Mesodermal cell (in vitro differentiated cells): ENCODE data around the gene TRIM44.

Experiments used
- H3K27ac ChIP-seq: 2 replicates; pipeline ENCODE4 v1.7.0; 2013; ENCODE audit warnings: mild to moderate bottlenecking, low read depth, low read length, moderate library complexity; ENCODE audit not compliant: severe bottlenecking
- H3K36me3 ChIP-seq: 2 replicates; pipeline ENCODE4 v1.7.1; 2013; ENCODE audit warnings: mild to moderate bottlenecking, low read length, moderate library complexity; ENCODE audit not compliant: control insufficient read depth, insufficient read depth
- H3K4me1 ChIP-seq: one replicate; pipeline ENCODE4 v1.7.1; 2013; ENCODE audit warnings: mild to moderate bottlenecking, low read length; ENCODE audit not compliant: insufficient read depth, control insufficient read depth, poor library complexity, severe bottlenecking
- H3K4me3 ChIP-seq: 2 replicates; pipeline ENCODE4 v1.7.0; 2013; ENCODE audit warnings: low read length, control low read depth, mild to moderate bottlenecking; ENCODE audit not compliant: insufficient read depth, poor library complexity, severe bottlenecking; ENCODE audit errors: extremely low read depth
- H3K9me3 ChIP-seq: 2 replicates; pipeline ENCODE4 v1.7.1; 2013; ENCODE audit warnings: mild to moderate bottlenecking, low read length, moderate library complexity; ENCODE audit not compliant: control insufficient read depth
- WGBS, 2 experiments: methylation state at CpG; one replicate each; pipeline ENCODE4 v1.1.5; 2013; ENCODE audit warnings: missing lambda C conversion rate in 2 of 2; ENCODE audit not compliant: insufficient coverage in 2 of 2; 5-methylcytosine and 5-hydroxymethylcytosine counted together

Gene TRIM44

DNA sequence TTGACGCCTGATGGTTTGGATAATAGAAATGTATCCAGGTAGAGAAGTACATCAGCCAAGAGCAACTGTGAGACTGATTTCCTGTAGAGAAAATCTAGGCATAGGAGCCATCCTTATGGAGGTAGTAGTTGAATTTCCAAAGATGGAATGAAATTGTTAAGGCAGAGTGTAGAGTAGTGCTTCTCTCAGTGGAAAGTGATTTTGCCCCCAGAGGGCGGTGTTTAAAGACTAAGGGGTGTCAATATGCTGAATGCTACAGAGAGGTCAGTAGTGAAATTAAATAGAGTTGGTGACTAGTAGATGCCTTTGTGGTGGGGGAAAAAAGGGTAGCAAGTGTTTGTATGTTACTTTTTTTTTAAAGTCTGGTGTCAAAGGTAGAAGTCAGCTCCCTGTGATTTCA lies 54.5 kb downstream of the TRIM44 start:
- Histone ChIP-seq H3K4me3 (no peak overlapping the region), H3K27ac (no peak overlapping the region), H3K36me3 (no peaks in the 10 kb centered on the region), H3K4me1 (no peaks in the 10 kb centered on the region), H3K9me3 (no peaks in the 10 kb centered on the region)
- WGBS, 2 experiments = 78 to 84% methylated on average over 2 of the region's 2 CpGs

DNA sequence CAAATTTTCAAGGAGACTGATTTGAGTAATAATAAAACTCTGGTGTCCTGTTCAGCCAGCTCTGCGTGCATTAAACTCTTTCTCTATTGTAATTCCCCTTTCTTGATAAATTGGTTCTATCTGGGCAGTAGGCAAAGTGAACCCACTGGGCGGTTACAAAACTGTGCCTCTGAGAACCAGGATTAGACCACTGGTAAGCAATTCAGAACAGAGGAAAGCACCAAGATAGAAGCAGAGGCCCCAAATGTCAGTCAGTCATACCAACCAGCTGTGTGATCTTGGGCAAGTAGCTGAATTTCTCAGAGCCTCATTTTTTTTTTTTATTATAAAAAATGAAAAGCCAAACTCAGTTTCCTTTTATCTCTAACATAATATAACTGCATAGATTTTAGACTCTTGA lies 54.9 kb downstream of the TRIM44 start:
- H3K36me3 ChIP-seq = no peaks in the 10 kb centered on the region
- 80 to 83% methylated on average over 1 to 2 of the region's 2 CpGs for WGBS, 2 experiments
- no peak overlapping the region for H3K4me3 ChIP-seq
- no peaks in the 10 kb centered on the region for H3K9me3 ChIP-seq
- no peak overlapping the region for H3K27ac ChIP-seq
- H3K4me1 ChIP-seq = no peaks in the 10 kb centered on the region

- no peaks in the 10 kb centered on the region for H3K9me3 ChIP-seq
- peaks cover 9% of the 10 kb centered on the region for H3K36me3 ChIP-seq
- no CpG with 5 or more reads among the region's 2 CpGs for WGBS, 2 experiments
- H3K4me1 ChIP-seq = no peaks in the 10 kb centered on the region
- peak overlapping the region; percentile 19 for H3K27ac ChIP-seq
- H3K4me3 ChIP-seq = no peak overlapping the region
Measured at GRCh38 chr11:35721651-35722282, 59.2 kb downstream of the TRIM44 start.

- H3K4me1 ChIP-seq = no peaks in the 10 kb centered on the region
- H3K27ac ChIP-seq = no peak overlapping the region
- 77 to 78% methylated on average over 2 to 4 of the region's 4 CpGs for WGBS, 2 experiments
- peaks cover 16% of the 10 kb centered on the region for H3K36me3 ChIP-seq
- no peak overlapping the region for H3K4me3 ChIP-seq
- H3K9me3 ChIP-seq = no peaks in the 10 kb centered on the region
Measured at GRCh38 chr11:35722641-35723040, 60.1 kb downstream of the TRIM44 start.

DNA sequence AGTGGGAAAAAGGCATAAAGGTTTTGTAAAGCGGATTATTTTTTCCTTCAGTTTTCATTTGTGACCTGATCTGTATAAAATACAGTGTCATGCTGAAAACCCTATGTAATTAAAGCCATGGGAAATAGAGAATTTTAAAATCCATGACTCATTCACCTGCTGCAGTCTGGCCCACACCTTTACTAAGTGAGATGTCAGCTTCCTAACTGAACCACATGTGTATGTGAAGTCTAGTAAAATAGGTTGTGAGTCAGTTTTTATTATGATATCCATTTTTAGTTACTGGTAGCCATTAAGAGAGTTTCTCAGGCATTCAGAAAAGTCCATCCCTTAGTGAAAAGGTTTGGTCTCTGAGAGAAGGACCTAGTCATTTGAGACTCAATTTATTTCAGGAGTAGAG lies 60.9 kb downstream of the TRIM44 start:
- H3K4me1 ChIP-seq = no peaks in the 10 kb centered on the region
- no peaks in the 10 kb centered on the region for H3K9me3 ChIP-seq
- no peak overlapping the region for H3K27ac ChIP-seq
- no CpG with 5 or more reads among the region's 1 CpG for WGBS, 2 experiments
- peaks cover 23% of the 10 kb centered on the region for H3K36me3 ChIP-seq
- H3K4me3 ChIP-seq = no peak overlapping the region

DNA sequence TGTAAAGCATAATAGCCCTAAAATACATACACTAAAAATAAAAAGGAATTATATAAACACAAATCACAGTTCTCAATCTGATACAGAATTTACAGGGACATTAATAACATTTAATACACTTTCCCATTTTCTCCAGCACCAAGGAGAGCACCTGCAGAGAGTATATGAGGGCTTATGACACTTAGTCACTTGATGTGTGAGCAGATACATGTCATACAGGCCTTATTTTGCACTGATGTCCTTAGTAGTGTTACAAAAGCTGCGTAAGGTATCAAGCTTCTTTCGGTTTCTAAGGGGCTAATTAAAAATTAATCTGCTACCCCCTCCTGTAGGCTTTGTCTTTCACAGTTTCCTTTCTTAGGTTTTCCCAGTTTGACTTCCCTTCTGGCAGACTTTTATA lies 61.3 kb downstream of the TRIM44 start:
- Histone ChIP-seq H3K4me3 (no peak overlapping the region), H3K36me3 (peaks cover 27% of the 10 kb centered on the region), H3K4me1 (no peaks in the 10 kb centered on the region), H3K27ac (no peak overlapping the region), H3K9me3 (no peaks in the 10 kb centered on the region)
- 90 to 94% methylated on average over 2 of the region's 2 CpGs for WGBS, 2 experiments

DNA sequence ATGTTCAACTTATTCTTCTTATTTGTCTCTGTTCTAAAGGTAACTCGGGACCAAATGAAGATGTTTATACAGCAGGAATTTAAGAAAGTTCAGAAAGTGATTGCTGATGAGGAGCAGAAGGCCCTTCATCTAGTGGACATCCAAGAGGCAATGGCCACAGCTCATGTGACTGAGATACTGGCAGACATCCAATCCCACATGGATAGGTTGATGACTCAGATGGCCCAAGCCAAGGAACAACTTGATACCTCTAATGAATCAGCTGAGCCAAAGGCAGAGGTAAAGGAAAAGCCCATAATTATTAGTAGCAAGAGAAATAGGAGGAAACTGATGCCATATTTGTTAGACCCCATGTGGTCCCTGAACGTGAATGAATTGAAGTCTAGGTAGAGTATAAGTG lies 63.3 kb downstream of the TRIM44 start:
- H3K4me1 ChIP-seq = no peaks in the 10 kb centered on the region
- peaks cover 36% of the 10 kb centered on the region for H3K36me3 ChIP-seq
- no peak overlapping the region for H3K4me3 ChIP-seq
- H3K27ac ChIP-seq = no peak overlapping the region
- 88% methylated on average over 1 of the region's 2 CpGs; no CpG with 5 or more reads in 1 of the 2 experiments for WGBS, 2 experiments
- no peaks in the 10 kb centered on the region for H3K9me3 ChIP-seq

GRCh38 chr11:35727140-35727539 lies 64.6 kb downstream of the TRIM44 start:
- Histone ChIP-seq H3K4me3 (no peak overlapping the region), H3K4me1 (no peaks in the 10 kb centered on the region), H3K27ac (no peak overlapping the region), H3K9me3 (no peaks in the 10 kb centered on the region), H3K36me3 (peaks cover 36% of the 10 kb centered on the region)
- 86 to 92% methylated on average over 1 of the region's 1 CpG for WGBS, 2 experiments

DNA sequence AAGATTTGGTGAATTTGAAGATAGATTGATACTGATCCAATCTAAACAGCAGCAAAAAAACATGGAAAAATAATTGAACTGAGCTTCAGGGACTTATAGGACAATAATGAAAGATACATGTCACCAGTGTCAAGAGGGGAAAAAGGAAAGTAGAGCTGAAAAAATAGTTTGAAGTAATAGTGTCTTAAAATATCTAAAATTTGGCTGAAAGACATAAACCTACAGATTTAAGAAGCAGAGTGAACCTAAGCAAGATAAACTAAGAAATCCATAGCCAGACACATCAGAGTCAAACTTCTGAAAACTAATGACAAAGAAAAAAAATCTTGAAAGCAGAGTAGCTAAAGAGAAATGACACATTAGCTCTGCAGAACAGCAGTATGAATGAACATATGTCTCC lies 67.7 kb downstream of the TRIM44 start:
- Histone ChIP-seq H3K4me1 (no peaks in the 10 kb centered on the region), H3K4me3 (no peak overlapping the region), H3K9me3 (no peaks in the 10 kb centered on the region), H3K36me3 (peaks cover 36% of the 10 kb centered on the region), H3K27ac (no peak overlapping the region)

DNA sequence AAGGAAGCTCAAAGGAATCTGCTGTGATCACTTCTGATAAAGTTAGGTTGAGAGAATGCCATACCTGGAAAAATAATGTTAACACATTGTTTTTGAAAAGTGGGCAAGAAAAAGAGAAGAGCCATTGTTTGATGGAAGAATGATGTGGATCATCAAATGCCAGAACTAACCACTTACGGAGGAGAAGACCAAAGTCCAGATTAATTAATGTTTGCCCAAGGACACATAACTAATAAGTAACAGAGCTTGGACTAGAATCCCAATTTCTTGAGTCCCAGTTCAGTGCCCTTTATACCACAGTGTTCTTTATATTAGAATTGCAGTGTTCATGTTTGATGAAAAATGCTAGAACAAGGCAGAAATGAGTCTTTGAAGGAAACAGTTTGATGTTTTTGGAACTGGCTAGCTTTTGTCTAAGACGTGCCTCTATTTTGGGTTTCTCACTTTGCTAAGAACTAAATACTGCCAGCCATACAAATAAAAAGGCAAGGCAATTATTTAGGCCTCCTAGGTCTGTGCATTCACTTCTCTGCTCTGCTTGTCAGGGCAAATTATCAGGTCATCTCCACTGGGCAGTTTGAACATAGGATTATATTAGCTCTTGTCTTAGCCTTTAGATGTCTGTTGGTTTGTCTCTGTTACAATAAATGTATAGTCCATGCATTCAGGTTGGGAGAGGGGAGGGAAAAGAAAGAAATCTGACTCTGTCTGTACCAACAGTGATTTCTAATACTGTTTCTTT lies 72.3 kb downstream of the TRIM44 start:
- H3K4me1 ChIP-seq = no peaks in the 10 kb centered on the region
- no peaks in the 10 kb centered on the region for H3K9me3 ChIP-seq
- H3K27ac ChIP-seq = peak overlapping the region; percentile 30
- no peak overlapping the region for H3K4me3 ChIP-seq
- peaks cover 23% of the 10 kb centered on the region for H3K36me3 ChIP-seq
- 84 to 100% methylated on average over 2 of the region's 2 CpGs for WGBS, 2 experiments

DNA sequence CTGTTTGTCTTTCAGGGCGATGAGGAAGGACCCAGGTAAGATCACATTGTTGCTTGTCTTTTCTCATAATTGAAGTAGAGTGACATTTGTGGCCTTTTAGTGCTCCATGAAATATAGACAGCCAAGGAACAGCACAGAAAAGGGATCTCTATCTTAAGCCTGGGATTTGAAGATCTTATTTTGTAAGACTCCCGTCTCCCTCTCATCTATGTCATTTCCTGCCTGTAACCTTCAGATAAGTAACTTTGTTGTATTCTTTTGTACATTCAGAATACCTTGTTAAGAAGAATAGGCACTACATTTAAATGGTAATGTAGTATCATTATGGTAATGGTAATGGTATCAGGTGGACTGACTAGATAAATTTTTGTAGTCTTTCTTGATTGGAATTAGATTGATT lies 72.8 kb downstream of the TRIM44 start:
- Histone ChIP-seq H3K4me1 (no peaks in the 10 kb centered on the region), H3K4me3 (no peak overlapping the region), H3K9me3 (no peaks in the 10 kb centered on the region), H3K36me3 (peaks cover 23% of the 10 kb centered on the region), H3K27ac (peak overlapping the region; percentile 30)
- WGBS, 2 experiments = 100% methylated on average over 1 of the region's 2 CpGs; no CpG with 5 or more reads in 1 of the 2 experiments
